ENCODE data around the gene HS2ST1.

HS2ST1 gene

DNA sequence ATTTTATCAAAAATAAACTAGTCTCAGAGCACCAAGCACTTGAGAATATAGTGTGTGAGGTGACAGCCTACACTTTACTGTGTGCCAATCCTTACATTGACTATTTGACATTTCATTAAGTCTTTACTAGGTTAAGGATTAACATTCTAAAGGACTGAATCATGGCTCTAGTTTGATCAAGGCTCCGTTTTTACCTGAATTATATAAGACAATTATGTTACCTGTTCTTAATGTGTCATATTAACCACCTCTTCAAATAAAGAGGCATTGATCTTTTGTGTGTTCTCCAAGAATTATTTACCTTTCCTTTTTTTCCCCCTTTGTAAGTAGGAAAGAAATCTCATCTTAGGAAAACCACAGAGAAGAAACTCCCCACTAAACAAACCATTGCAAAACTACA is 189.7 kb downstream of the HS2ST1 start:
- Histone ChIP-seq H3K36me3 (ENCODE audit: insufficient read depth, low read length) (peaks cover 13% of the 10 kb centered on the region), H3K9me3 (ENCODE audit: low read length) (no peaks in the 10 kb centered on the region)

DNA sequence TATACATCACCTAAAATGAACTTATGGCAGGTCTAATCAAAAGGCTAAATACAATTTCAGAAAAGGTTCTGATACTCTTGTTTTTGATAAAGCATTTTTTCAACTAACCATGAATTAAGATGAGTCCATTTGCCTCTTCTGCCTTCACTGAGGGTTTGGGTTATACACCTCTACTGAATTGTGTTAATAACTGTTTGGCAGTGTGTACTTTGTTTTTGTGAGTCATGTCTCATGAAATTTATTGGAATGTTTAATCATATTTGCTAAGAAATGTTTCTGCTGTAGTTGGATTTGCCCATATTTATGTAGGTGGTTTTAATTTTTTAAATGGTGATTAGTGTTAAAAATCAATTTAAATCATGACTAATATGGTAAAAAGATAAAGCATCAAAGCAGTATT is 190.5 kb downstream of the HS2ST1 start:
- Histone ChIP-seq H3K27me3 (ENCODE audit: insufficient read depth, low read length) (no peaks in the 10 kb centered on the region), H3K4me1 (ENCODE audit: insufficient read depth, low read length) (peaks cover 5% of the 10 kb centered on the region), H2AFZ (ENCODE audit: low read depth, low read length) (no peak overlapping the region), H3K9me3 (ENCODE audit: low read length) (no peaks in the 10 kb centered on the region), H3K4me3 (ENCODE audit: low read length) (no peak overlapping the region), H3K36me3 (ENCODE audit: insufficient read depth, low read length) (peaks cover 9% of the 10 kb centered on the region)

More for the DNA sequence above, 189.7 kb downstream of the HS2ST1 start:
- Histone ChIP-seq H3K4me3 (ENCODE audit: low read length) (no peak overlapping the region), H3K27me3 (ENCODE audit: insufficient read depth, low read length) (no peaks in the 10 kb centered on the region), H3K4me1 (ENCODE audit: insufficient read depth, low read length) (peaks cover 5% of the 10 kb centered on the region), H2AFZ (ENCODE audit: low read depth, low read length) (no peak overlapping the region)

DNA sequence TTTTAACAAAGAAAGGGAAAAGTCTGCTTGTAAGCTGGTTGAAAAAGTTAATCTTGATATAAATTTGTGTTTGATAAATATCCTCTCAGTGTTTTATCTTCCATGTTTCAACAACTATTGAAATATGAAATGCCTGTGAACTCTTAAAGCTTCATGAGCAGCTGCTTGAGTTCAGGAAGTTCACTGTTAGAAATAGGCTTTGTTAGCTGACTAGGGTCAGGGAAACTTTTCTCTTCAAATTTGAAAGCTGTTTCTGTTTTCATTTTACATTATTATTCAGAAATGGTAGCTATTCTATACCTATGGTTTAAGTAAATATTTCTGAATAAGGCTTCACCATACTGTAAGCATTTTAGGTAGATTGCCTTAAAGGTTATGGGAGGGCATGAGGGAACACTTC is 191.7 kb downstream of the HS2ST1 start:
- Histone ChIP-seq H3K9me3 (ENCODE audit: low read length) (no peaks in the 10 kb centered on the region), H3K4me1 (ENCODE audit: insufficient read depth, low read length) (peaks cover 5% of the 10 kb centered on the region), H2AFZ (ENCODE audit: low read depth, low read length) (no peak overlapping the region), H3K27me3 (ENCODE audit: insufficient read depth, low read length) (no peaks in the 10 kb centered on the region), H3K36me3 (ENCODE audit: insufficient read depth, low read length) (peaks cover 9% of the 10 kb centered on the region), H3K4me3 (ENCODE audit: low read length) (no peak overlapping the region)

DNA sequence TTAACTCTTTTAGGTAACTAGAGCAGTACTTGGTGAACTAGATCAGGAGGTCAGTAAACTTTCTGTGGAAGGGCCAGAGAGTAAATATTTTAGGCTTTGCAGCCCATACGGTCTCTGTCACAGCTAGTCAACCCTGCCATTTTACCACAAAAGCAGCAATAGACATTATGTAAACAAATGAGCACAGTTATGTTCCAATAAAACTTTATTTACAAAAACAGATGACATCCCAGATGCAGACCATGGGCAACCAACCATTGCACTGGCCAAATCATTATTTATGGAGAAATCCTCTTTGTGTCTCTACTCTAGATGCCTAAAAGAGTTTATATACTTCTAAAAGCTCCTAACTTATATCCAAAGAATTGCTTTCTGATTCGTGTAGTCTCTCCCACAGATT is 192.4 kb downstream of the HS2ST1 start:
- Histone ChIP-seq H3K27me3 (ENCODE audit: insufficient read depth, low read length) (no peaks in the 10 kb centered on the region), H2AFZ (ENCODE audit: low read depth, low read length) (no peak overlapping the region), H3K9me3 (ENCODE audit: low read length) (no peaks in the 10 kb centered on the region), H3K4me1 (ENCODE audit: insufficient read depth, low read length) (peaks cover 5% of the 10 kb centered on the region), H3K4me3 (ENCODE audit: low read length) (no peak overlapping the region), H3K36me3 (ENCODE audit: insufficient read depth, low read length) (peaks cover 9% of the 10 kb centered on the region)

DNA sequence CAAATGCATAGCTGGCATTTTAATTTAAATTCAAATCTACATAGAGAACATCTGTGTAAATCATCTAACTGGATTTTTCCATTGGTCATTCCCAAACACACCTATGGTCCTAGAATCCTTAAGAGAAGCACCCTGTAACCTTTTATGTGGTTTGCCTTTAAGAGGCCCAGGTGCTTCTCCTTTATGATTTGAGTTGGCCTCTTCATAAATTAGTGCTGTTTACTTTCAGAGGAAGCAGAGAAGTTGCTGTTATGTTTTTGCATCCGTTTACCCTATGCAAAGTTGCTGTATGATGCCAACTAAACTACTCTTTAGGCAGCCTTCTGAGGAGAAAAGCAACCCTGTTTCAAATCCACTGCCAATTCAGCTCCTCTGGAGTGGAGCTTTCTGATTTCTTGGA is 193.8 kb downstream of the HS2ST1 start:
- Histone ChIP-seq H3K4me3 (ENCODE audit: low read length) (no peak overlapping the region), H3K27me3 (ENCODE audit: insufficient read depth, low read length) (no peaks in the 10 kb centered on the region), H3K4me1 (ENCODE audit: insufficient read depth, low read length) (peaks cover 5% of the 10 kb centered on the region), H3K36me3 (ENCODE audit: insufficient read depth, low read length) (peaks cover 9% of the 10 kb centered on the region), H3K9me3 (ENCODE audit: low read length) (no peaks in the 10 kb centered on the region), H2AFZ (ENCODE audit: low read depth, low read length) (no peak overlapping the region)

DNA sequence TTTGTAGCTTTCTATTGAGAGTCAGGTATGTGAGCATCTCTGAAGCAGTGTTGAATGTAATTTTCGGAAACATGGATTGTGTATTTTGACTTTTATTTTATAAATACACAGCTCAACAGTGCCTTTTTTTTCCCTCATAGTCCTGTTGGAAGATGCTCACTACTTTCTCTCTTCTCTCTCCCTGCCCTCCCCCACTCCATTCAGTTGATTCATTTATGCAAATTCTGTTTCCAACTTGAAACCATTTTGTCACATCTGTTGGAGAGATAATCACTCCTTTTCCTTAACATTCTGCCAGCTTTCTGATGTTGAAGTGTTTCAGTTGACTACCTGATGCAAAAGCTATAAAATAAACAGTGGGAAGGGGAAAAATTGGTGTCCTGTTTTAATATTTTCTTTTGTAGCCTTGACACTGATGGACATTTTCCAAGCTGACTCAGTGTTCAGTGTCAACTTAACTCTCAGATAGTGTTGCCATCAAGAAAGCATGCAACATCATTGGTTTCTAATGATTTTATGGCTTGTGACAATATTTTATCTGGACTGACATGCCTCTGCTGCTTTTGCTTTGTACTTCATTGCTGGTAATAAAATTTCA is 194.5 kb downstream of the HS2ST1 start:
- Histone ChIP-seq H3K4me3 (ENCODE audit: low read length) (no peak overlapping the region), H3K9me3 (ENCODE audit: low read length) (no peaks in the 10 kb centered on the region), H3K27me3 (ENCODE audit: insufficient read depth, low read length) (no peaks in the 10 kb centered on the region), H3K4me1 (ENCODE audit: insufficient read depth, low read length) (peaks cover 5% of the 10 kb centered on the region), H3K36me3 (ENCODE audit: insufficient read depth, low read length) (peaks cover 9% of the 10 kb centered on the region), H2AFZ (ENCODE audit: low read depth, low read length) (no peak overlapping the region)

DNA sequence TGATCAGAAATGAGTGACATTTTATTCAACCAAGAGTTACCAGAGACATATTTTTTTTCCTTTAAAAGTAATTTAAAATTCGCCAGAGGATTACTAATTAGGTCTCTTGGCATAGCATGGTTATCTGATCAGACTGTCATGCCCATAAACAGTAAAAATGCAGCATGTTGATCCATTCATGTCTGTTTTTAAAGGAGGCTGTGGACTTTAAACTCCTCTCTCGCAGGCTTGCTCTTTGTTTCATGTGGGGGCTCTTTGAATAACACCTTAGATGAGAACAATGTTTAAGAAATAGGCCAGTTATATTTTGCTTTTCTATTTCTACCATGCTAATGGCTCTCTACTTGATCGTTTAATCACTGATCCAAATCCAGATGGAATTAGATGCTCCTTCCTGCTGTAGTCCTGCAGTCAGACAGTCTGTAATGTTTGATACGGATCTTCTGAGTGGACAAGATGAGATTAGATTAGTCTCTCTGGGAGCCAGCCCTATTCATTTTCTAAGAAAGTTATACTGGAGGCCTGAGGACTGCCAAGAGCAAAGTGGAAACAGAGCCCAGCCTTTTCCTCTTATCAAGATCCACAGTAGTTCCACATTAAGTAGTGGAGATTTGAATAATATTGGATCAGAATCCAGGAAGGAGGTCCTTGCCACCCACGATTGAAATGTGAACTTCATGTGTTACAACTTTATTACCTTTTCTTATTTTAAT is 197.4 kb downstream of the HS2ST1 start:
- no peak overlapping the region for H2AFZ ChIP-seq (ENCODE audit: low read depth, low read length)
- no peak overlapping the region for H3K4me3 ChIP-seq (ENCODE audit: low read length)
- no peaks in the 10 kb centered on the region for H3K27me3 ChIP-seq (ENCODE audit: insufficient read depth, low read length)
- H3K4me1 ChIP-seq (ENCODE audit: insufficient read depth, low read length) = peaks cover 5% of the 10 kb centered on the region
- H3K9me3 ChIP-seq (ENCODE audit: low read length) = no peaks in the 10 kb centered on the region
- H3K36me3 ChIP-seq (ENCODE audit: insufficient read depth, low read length) = no peaks in the 10 kb centered on the region

DNA sequence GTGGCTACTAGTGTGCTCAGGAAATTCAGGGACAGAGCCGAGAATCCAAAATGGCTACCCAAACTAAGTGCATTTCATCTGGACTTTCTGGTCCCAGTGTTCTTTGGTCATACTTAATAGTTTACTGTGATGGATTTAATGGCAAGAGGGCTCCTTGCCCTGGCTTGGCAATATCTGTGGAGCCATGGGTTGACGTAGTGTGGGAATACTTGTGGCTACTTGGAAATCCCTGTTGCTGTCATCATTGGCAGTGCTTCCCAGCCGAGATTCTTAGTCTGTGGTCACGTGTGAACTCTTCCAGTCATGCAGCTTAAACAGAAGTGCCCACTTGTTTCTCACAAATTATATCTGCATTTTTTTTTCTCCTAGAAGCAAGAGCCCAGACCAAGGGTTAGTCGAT is 198.9 kb downstream of the HS2ST1 start:
- H3K27me3 ChIP-seq (ENCODE audit: insufficient read depth, low read length) = no peaks in the 10 kb centered on the region
- H2AFZ ChIP-seq (ENCODE audit: low read depth, low read length) = no peak overlapping the region
- H3K4me1 ChIP-seq (ENCODE audit: insufficient read depth, low read length) = peaks cover 16% of the 10 kb centered on the region
- no peak overlapping the region for H3K4me3 ChIP-seq (ENCODE audit: low read length)
- no peaks in the 10 kb centered on the region for H3K36me3 ChIP-seq (ENCODE audit: insufficient read depth, low read length)
- H3K9me3 ChIP-seq (ENCODE audit: low read length) = no peaks in the 10 kb centered on the region

DNA sequence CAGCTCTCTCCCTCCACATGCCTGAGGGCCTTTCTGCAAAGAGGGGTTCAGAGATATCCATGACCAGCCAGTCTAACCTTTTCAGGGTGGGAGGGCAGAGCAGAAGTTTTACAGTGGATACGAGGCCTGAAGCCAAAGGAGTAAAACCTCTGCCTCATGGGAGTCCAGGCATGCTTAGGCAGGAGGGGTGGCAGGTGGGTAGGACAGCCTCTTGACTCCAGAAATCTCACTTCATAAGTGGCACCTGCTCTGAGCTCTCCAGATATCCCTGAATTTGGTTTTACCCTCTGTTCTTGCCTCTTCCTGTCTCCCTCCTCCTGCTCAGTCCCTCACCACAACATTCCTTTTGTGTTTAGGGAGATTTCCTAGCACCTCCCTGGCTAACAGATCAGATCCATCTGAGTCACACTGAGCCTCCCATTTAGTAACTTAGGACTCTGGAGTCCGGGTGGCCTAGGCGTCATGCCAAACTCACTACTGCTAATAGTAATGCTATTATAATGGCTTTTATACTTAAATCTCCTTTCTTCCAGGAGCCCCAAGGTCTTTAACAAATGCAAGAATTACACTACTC is 201.0 kb downstream of the HS2ST1 start:
- H2AFZ ChIP-seq (ENCODE audit: low read depth, low read length) = no peak overlapping the region
- H3K9me3 ChIP-seq (ENCODE audit: low read length) = no peaks in the 10 kb centered on the region
- H3K4me1 ChIP-seq (ENCODE audit: insufficient read depth, low read length) = peaks cover 10% of the 10 kb centered on the region
- no peak overlapping the region for H3K4me3 ChIP-seq (ENCODE audit: low read length)
- H3K27me3 ChIP-seq (ENCODE audit: insufficient read depth, low read length) = no peaks in the 10 kb centered on the region
- H3K36me3 ChIP-seq (ENCODE audit: insufficient read depth, low read length) = no peaks in the 10 kb centered on the region

DNA sequence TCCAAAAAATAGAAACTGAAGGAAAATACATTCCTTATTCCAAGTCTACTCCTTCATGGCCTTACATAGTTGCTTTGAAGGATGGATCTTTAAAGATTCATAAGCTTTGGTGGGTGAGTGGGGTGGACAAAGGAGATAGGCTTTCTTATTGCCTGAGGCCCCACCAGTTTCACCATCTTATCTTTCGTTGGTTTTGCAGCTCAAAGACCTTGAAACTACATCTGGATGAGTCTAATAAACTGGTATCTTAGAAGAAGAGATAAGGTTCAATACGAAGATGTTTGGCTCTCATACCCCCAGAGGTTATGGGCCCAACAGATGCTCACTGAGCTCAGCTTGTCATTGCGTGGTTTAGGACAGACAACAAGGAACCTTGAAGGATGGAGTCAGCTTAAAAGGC is 201.5 kb downstream of the HS2ST1 start:
- no peaks in the 10 kb centered on the region for H3K9me3 ChIP-seq (ENCODE audit: low read length)
- H3K27me3 ChIP-seq (ENCODE audit: insufficient read depth, low read length) = no peaks in the 10 kb centered on the region
- no peak overlapping the region for H2AFZ ChIP-seq (ENCODE audit: low read depth, low read length)
- no peaks in the 10 kb centered on the region for H3K36me3 ChIP-seq (ENCODE audit: insufficient read depth, low read length)
- peaks cover 10% of the 10 kb centered on the region for H3K4me1 ChIP-seq (ENCODE audit: insufficient read depth, low read length)
- no peak overlapping the region for H3K4me3 ChIP-seq (ENCODE audit: low read length)

DNA sequence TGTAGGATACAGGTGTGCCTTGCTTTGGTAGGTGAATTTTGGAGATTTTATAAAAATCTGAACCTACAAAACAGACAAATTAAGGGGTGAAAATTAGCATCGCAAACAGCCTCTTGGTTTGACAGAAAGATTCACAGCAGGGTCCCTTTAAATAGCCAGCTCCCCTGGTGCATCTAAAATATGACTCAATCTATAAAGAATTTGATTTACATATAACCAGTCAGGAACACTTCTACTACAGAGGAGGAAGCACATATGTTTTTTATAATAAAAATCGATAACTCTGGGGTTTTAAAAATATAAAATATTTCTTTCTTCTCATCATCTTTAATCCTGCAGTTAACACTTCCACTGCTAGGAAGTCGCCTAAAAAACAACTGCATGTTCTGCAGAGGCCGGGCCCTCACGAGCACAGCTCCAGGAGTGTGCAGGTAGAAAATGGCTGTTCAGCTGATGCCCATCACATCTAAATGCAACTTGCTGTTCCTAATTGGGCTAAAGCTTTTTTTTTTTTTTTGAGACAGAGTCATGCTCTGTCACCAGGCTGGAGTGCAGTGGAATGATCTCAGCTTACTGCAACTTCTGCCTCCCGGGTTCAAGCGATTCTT is 203.4 kb downstream of the HS2ST1 start:
- Histone ChIP-seq H3K27me3 (ENCODE audit: insufficient read depth, low read length) (no peaks in the 10 kb centered on the region), H3K4me3 (ENCODE audit: low read length) (no peak overlapping the region), H3K36me3 (ENCODE audit: insufficient read depth, low read length) (no peaks in the 10 kb centered on the region), H2AFZ (ENCODE audit: low read depth, low read length) (no peak overlapping the region), H3K9me3 (ENCODE audit: low read length) (no peaks in the 10 kb centered on the region), H3K4me1 (ENCODE audit: insufficient read depth, low read length) (peaks cover 10% of the 10 kb centered on the region)

DNA sequence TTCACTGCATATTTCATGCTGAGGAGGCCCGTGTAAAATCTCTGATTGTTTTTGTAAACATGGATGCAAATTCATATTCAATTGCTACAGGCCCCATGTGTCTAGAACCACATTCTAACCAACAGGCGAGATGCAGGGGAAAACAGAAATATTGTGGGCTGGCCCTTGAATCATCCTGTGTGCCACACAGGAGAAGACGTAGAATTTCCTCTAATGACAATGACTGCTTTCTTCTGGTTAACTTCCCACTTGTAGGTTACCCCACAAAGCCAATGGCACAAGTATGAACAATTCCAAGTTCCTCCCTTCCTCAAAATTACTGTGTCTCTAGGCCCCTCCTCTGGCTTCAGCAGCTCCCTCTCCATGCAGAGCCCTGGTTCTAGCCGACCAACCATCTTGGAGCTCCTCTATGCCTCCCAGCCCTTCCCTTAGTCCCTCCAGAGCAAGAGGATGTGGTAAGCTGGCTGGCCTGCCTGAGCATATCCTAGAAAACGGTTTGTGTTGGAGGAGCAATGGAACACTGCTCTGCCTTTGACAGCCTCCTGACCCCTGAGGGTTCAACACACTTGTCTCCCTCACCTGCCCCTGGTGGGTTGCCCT is 205.2 kb downstream of the HS2ST1 start:
- H3K4me3 ChIP-seq (ENCODE audit: low read length) = no peak overlapping the region
- H3K4me1 ChIP-seq (ENCODE audit: insufficient read depth, low read length) = peaks cover 10% of the 10 kb centered on the region
- H3K36me3 ChIP-seq (ENCODE audit: insufficient read depth, low read length) = no peaks in the 10 kb centered on the region
- H3K9me3 ChIP-seq (ENCODE audit: low read length) = no peaks in the 10 kb centered on the region
- H3K27me3 ChIP-seq (ENCODE audit: insufficient read depth, low read length) = no peaks in the 10 kb centered on the region
- H2AFZ ChIP-seq (ENCODE audit: low read depth, low read length) = no peak overlapping the region

DNA sequence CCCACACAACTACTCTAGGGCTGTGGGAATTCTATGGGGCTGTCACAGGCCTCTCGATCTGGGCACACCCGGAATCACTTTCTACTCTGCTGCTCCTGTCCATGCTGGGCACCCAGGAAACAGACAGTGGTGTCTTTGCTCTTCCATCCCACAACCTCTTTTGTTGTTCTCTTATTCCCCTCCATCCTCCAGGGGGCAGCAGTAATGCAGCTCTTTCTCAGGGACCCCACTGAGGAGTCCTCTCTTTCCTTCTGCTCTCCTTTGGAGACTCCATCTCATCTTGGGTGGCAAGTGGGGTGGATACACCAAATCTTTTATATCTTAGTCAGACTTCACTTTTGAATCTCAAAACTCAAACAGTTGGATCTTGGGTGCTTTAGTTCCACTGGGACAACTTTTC is 206.3 kb downstream of the HS2ST1 start:
- Histone ChIP-seq H3K4me1 (ENCODE audit: insufficient read depth, low read length) (peaks cover 10% of the 10 kb centered on the region), H3K36me3 (ENCODE audit: insufficient read depth, low read length) (no peaks in the 10 kb centered on the region), H3K9me3 (ENCODE audit: low read length) (no peaks in the 10 kb centered on the region), H3K4me3 (ENCODE audit: low read length) (no peak overlapping the region), H3K27me3 (ENCODE audit: insufficient read depth, low read length) (no peaks in the 10 kb centered on the region), H2AFZ (ENCODE audit: low read depth, low read length) (no peak overlapping the region)

Measured in neuron (in vitro differentiated cells).